ENCODE results near the gene GDPD1. TPM values are rescaled to one million over a fixed set of nuclear protein-coding genes. Genes with fewer than 3 reads are reported as not detected.

GDPD1 gene
- total and polyA plus RNA-seq, 2 donors (not counting 1 experiment from before 2014, with no cell fraction given) = 0.95 to 2.7 TPM

DNA sequence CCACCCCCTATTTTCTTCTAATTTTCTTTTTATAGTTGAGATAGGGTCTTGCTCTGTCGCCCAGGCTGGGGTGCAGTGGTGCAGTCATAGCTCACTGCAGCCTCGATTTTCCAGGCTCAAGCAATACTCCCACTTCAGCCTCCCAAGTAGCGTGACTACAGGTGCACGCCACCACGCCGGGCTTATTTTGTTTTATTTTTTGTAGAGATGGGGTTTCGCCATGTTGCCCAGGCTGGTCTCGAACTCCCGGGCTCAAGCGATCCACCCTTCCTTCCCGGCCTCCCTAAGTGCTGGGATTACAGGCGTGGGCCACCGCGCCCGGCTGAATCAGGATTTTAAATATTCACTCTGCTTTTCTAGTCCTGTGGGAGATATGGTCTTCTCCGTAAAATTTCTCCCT lies 941 bp upstream of the GDPD1 start:
- Mint-ChIP-seq H3K9me3 (ENCODE audit: insufficient read depth) (no peaks in the 10 kb centered on the region), H3K27ac (no peak overlapping the region), H3K27me3 (no peaks in the 10 kb centered on the region), H3K4me3 (peak overlapping the region; percentile 100), H3K4me1 (peaks cover 13% of the 10 kb centered on the region)
- WGBS (ENCODE audit: insufficient coverage) = 100% methylated on average over 1 of the region's 16 CpGs
- H3K27me3 ChIP-seq (replicated peaks in 1 of 4; ENCODE audit: control extremely low read depth in 1 of 4, control insufficient read depth in 3 of 4, insufficient read depth in 4 of 4, low read length in 3 of 4) = no peaks in the 10 kb centered on the region
- peaks cover 0 to 3% of the 10 kb centered on the region in 2 experiments for H3K36me3 ChIP-seq (replicated peaks in 1 of 2; ENCODE audit: control extremely low read depth in 1 of 2, control insufficient read depth in 1 of 2, extremely low read depth in 1 of 2, insufficient read depth in 2 of 2, low read length in 1 of 2)
- H3K27ac ChIP-seq (ENCODE audit: low read length in 2 of 2) = no peak overlapping the region
- no peaks in the 10 kb centered on the region for H3K79me2 ChIP-seq (ENCODE audit: control insufficient read depth, insufficient read depth, low read length)
- intact Hi-C loops (cut with micrococcal nuclease) = loop anchor here (1.0 to 10.0 kb wide), 2 partner anchors 9 to 225 kb away; partner anchors contain the start of gene SMG8
- TF ChIP-seq, protein P1, sequence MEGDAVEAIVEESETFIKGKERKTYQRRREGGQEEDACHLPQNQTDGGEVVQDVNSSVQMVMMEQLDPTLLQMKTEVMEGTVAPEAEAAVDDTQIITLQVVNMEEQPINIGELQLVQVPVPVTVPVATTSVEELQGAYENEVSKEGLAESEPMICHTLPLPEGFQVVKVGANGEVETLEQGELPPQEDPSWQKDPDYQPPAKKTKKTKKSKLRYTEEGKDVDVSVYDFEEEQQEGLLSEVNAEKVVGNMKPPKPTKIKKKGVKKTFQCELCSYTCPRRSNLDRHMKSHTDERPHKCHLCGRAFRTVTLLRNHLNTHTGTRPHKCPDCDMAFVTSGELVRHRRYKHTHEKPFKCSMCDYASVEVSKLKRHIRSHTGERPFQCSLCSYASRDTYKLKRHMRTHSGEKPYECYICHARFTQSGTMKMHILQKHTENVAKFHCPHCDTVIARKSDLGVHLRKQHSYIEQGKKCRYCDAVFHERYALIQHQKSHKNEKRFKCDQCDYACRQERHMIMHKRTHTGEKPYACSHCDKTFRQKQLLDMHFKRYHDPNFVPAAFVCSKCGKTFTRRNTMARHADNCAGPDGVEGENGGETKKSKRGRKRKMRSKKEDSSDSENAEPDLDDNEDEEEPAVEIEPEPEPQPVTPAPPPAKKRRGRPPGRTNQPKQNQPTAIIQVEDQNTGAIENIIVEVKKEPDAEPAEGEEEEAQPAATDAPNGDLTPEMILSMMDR (IDR thresholded peaks at IDR 0.05) = no peak
- TF ChIP-seq EZH2 (IDR thresholded peaks at IDR 0.05; ENCODE audit: borderline replicate concordance, insufficient read depth, low read depth, low read length, poor library complexity, severe bottlenecking) = no peak
- CTCF ChIA-PET = interaction anchor here (0.8 to 1.8 kb wide), 2 partner anchors 220 to 222 kb away, joined by 3 to 7 read pairs; no protein-coding TSS in a partner anchor
- H3K4me1 ChIP-seq (ENCODE audit: control insufficient read depth in 2 of 2, insufficient read depth in 2 of 2, low read length in 2 of 2) = peaks cover 3 to 12% of the 10 kb centered on the region in 2 donors
- H2AFZ ChIP-seq (ENCODE audit: insufficient read depth, low read depth, low read length, poor library complexity, severe bottlenecking) = no peak overlapping the region
- POLR2A ChIA-PET = interaction anchor here (1.8 kb wide), 1 partner anchor 9 kb away, joined by 27 read pairs; the partner anchor contains the start of gene SMG8
- no peaks in the 10 kb centered on the region for H4K20me1 ChIP-seq (ENCODE audit: control insufficient read depth, insufficient read depth, low read length, poor library complexity, severe bottlenecking)
- H3K4me2 ChIP-seq (replicated peaks; ENCODE audit: low read depth, low read length, poor library complexity, severe bottlenecking) = no peak overlapping the region
- ATAC-seq (ENCODE audit: low read depth) = no peak
- no peaks in the 10 kb centered on the region for H3K9me3 ChIP-seq (ENCODE audit: control extremely low read depth in 1 of 3, control insufficient read depth in 2 of 3, insufficient read depth in 1 of 3, low read length in 2 of 3)
- H3K9ac ChIP-seq (ENCODE audit: low read length) = no peak overlapping the region
- H3K4me3 ChIP-seq (ENCODE audit: control extremely low read depth in 1 of 5, extremely low read depth in 1 of 5, insufficient read depth in 1 of 5, low read depth in 2 of 5, low read length in 4 of 5) = no peak overlapping the region
- peak; percentile 11 for DNase-seq

DNA sequence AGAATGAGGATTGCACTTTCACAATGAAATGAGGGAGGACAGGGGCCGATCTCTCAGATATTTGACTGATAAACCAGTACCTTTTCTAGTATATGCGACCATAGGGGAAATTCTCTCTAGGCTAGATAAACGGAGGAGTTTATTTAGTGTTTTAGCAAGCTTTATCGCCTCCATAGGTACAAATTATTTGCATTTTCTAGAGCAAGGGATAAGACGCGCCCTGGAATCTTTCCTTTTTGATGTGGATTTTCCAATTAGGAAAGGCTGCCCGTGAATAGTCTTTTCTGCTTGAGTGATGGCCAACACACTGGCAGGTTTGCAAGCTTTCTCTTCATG lies 351 bp upstream of the GDPD1 start:
- Mint-ChIP-seq H3K9me3 (ENCODE audit: insufficient read depth) (no peaks in the 10 kb centered on the region), H3K27ac (peak overlapping the region; percentile 93), H3K27me3 (no peaks in the 10 kb centered on the region), H3K4me3 (peak overlapping the region; percentile 100), H3K4me1 (peaks cover 12% of the 10 kb centered on the region)
- peak overlapping the region; percentile 94 for H3K9ac ChIP-seq (ENCODE audit: low read length)
- H3K4me3 ChIP-seq (ENCODE audit: control extremely low read depth in 1 of 5, extremely low read depth in 1 of 5, insufficient read depth in 1 of 5, low read depth in 2 of 5, low read length in 4 of 5) = peak overlapping the region in 4 of 5 experiments; percentile 88 to 100 (median 99)
- peak overlapping the region; percentile 94 for H3K4me2 ChIP-seq (replicated peaks; ENCODE audit: low read depth, low read length, poor library complexity, severe bottlenecking)
- TF ChIP-seq EZH2 (IDR thresholded peaks at IDR 0.05; ENCODE audit: borderline replicate concordance, insufficient read depth, low read depth, low read length, poor library complexity, severe bottlenecking) = no peak
- TF ChIP-seq, protein P1 (IDR thresholded peaks at IDR 0.05) = no peak
- no peak for ATAC-seq (ENCODE audit: low read depth)
- intact Hi-C loops (cut with micrococcal nuclease) = loop anchor here (1.0 to 10.0 kb wide), 2 partner anchors 10 to 225 kb away; partner anchors contain the start of gene SMG8
- ChIA-PET CTCF (interaction anchor here (0.6 to 3.8 kb wide), 7 partner anchors 8 to 221 kb away, joined by 3 to 19 read pairs (median 5); partner anchors contain the start of genes PRR11, SKA2 and SMG8), POLR2A (interaction anchor here (1.8 kb wide), 1 partner anchor 10 kb away, joined by 27 read pairs; the partner anchor contains the start of gene SMG8)
- no peak overlapping the region for H3K27ac ChIP-seq (ENCODE audit: low read length in 2 of 2)
- no peak for DNase-seq
- H3K79me2 ChIP-seq (ENCODE audit: control insufficient read depth, insufficient read depth, low read length) = no peaks in the 10 kb centered on the region
- H3K36me3 ChIP-seq (replicated peaks in 1 of 2; ENCODE audit: control extremely low read depth in 1 of 2, control insufficient read depth in 1 of 2, extremely low read depth in 1 of 2, insufficient read depth in 2 of 2, low read length in 1 of 2) = no peaks in the 10 kb centered on the region
- WGBS (ENCODE audit: insufficient coverage) = 43% methylated on average over 3 of the region's 7 CpGs
- H3K9me3 ChIP-seq (ENCODE audit: control extremely low read depth in 1 of 3, control insufficient read depth in 2 of 3, insufficient read depth in 1 of 3, low read length in 2 of 3) = no peaks in the 10 kb centered on the region
- peaks cover 3 to 12% of the 10 kb centered on the region in 2 donors for H3K4me1 ChIP-seq (ENCODE audit: control insufficient read depth in 2 of 2, insufficient read depth in 2 of 2, low read length in 2 of 2)
- H2AFZ ChIP-seq (ENCODE audit: insufficient read depth, low read depth, low read length, poor library complexity, severe bottlenecking) = peak overlapping the region; percentile 100
- H4K20me1 ChIP-seq (ENCODE audit: control insufficient read depth, insufficient read depth, low read length, poor library complexity, severe bottlenecking) = no peaks in the 10 kb centered on the region
- no peaks in the 10 kb centered on the region for H3K27me3 ChIP-seq (replicated peaks in 1 of 4; ENCODE audit: control extremely low read depth in 1 of 4, control insufficient read depth in 3 of 4, insufficient read depth in 4 of 4, low read length in 3 of 4)

Measured in B cell (primary cell).